SK-N-SH treated with all-trans-retinoic acid at 6 μM for 48 hours (cell line): ENCODE data around the gene ANO5.

Source experiments
- ATAC-seq: fragments of 200-7000 bp; cut with Tn5 transposase; 3 replicates; pipeline ENCODE4 v1.9.1; 2020; ENCODE audit warnings: mild to moderate bottlenecking, moderate library complexity
- ARNTL ChIP-seq: fragments of 450-650 bp; formaldehyde crosslinking; IDR thresholded peaks from 2 replicates; pipeline ENCODE4 v1.5.0; 2020; ENCODE audit warnings: low read depth, mild to moderate bottlenecking, moderate library complexity, borderline replicate concordance
- BACH2 ChIP-seq: fragments of 250-450 bp; sonication (Bioruptor Pico); IDR thresholded peaks from 2 replicates; pipeline ENCODE4 v1.9.0; 2021; ENCODE audit warnings: mild to moderate bottlenecking, borderline replicate concordance
- CSDC2 ChIP-seq: fragments of 250-450 bp; sonication (Bioruptor Pico); IDR thresholded peaks from 2 replicates; pipeline ENCODE4 v1.5.0; 2020; ENCODE audit warnings: mild to moderate bottlenecking, moderate library complexity
- CSRNP3 ChIP-seq: fragments of 250-450 bp; sonication (Bioruptor Pico); IDR thresholded peaks from 2 replicates; pipeline ENCODE4 v1.5.1; 2021; ENCODE audit warnings: mild to moderate bottlenecking, moderate library complexity
- GLIS3 ChIP-seq: fragments of 250-450 bp; sonication (Bioruptor Pico); IDR thresholded peaks from 2 replicates; pipeline ENCODE4 v1.5.0; 2020; ENCODE audit warnings: mild to moderate bottlenecking, moderate library complexity
- ISL1 ChIP-seq: fragments of 250-450 bp; sonication (Bioruptor Pico); IDR thresholded peaks from 2 replicates; pipeline ENCODE4 v2.1.2; 2022; ENCODE audit warnings: mild to moderate bottlenecking, moderate library complexity
- OSR1 ChIP-seq: fragments of 250-450 bp; sonication (Bioruptor Pico); IDR thresholded peaks from 2 replicates; pipeline ENCODE4 v1.8.0; 2022; ENCODE audit warnings: moderate library complexity, mild to moderate bottlenecking, inconsistent platforms
- PATZ1 ChIP-seq: fragments of 250-450 bp; sonication (Bioruptor Pico); IDR thresholded peaks from 2 replicates; pipeline ENCODE4 v1.8.0; 2020; ENCODE audit warnings: mild to moderate bottlenecking, moderate library complexity, borderline replicate concordance
- POU6F1 ChIP-seq: fragments of 250-450 bp; sonication (Bioruptor Pico); IDR thresholded peaks from 2 replicates; pipeline ENCODE4 v1.8.0; 2021; ENCODE audit warnings: low read depth, mild to moderate bottlenecking, moderate library complexity, borderline replicate concordance
- SNAI2 ChIP-seq: fragments of 250-450 bp; sonication (Bioruptor Pico); IDR thresholded peaks from 2 replicates; pipeline ENCODE4 v1.5.0; 2020; ENCODE audit warnings: mild to moderate bottlenecking, moderate library complexity
- TCF4 ChIP-seq: fragments of 250-450 bp; sonication (Bioruptor Pico); IDR thresholded peaks from 2 replicates; pipeline ENCODE4 v1.8.0; 2021; ENCODE audit warnings: mild to moderate bottlenecking, moderate library complexity, borderline replicate concordance
- TSHZ2 ChIP-seq: fragments of 250-450 bp; sonication (Bioruptor Pico); IDR thresholded peaks from 2 replicates; pipeline ENCODE4 v1.5.0; 2020; ENCODE audit warnings: mild to moderate bottlenecking, moderate library complexity
- ZC3H10 ChIP-seq: fragments of 250-450 bp; sonication (Bioruptor Pico); IDR thresholded peaks from 2 replicates; pipeline ENCODE4 v1.5.1; 2021; ENCODE audit warnings: mild to moderate bottlenecking, moderate library complexity
- ZFP3 ChIP-seq: fragments of 250-450 bp; sonication (Bioruptor Pico); IDR thresholded peaks from 2 replicates; pipeline ENCODE4 v1.5.0; 2020; ENCODE audit warnings: mild to moderate bottlenecking, moderate library complexity
- ZFP30 ChIP-seq: fragments of 450-650 bp; formaldehyde crosslinking; IDR thresholded peaks from 2 replicates; pipeline ENCODE4 v1.5.0; 2022; ENCODE audit warnings: mild to moderate bottlenecking, moderate library complexity
- ZNF565 ChIP-seq: fragments of 450-650 bp; formaldehyde crosslinking; conservative IDR thresholded peaks from 2 replicates; pipeline ENCODE4 v1.5.0; 2020; ENCODE audit warnings: low read depth, mild to moderate bottlenecking, moderate library complexity
- ZNF70 ChIP-seq: fragments of 450-650 bp; formaldehyde crosslinking; IDR thresholded peaks from 2 replicates; pipeline ENCODE4 v1.5.0; 2020; ENCODE audit warnings: mild to moderate bottlenecking, moderate library complexity
- ZNF8 ChIP-seq: fragments of 450-650 bp; formaldehyde crosslinking; IDR thresholded peaks from 2 replicates; pipeline ENCODE4 v1.5.0; 2020; ENCODE audit warnings: mild to moderate bottlenecking, moderate library complexity

Gene ANO5

GRCh38 chr11:22234743-22235142 is 41.9 kb downstream of the ANO5 start:
- no peak for TF ChIP-seq ZFP30 (CRISPR knock-in tag)
- no peak for TF ChIP-seq ZFP3
- TF ChIP-seq ZNF70 (CRISPR knock-in tag): no peak
- TF ChIP-seq GLIS3 (CRISPR knock-in tag): no peak
- TF ChIP-seq CSDC2 (CRISPR knock-in tag): no peak
- no peak for TF ChIP-seq CSRNP3 (CRISPR knock-in tag)
- TF ChIP-seq ISL1 (CRISPR knock-in tag): no peak
- no peak for TF ChIP-seq BACH2 (CRISPR knock-in tag)
- no peak for TF ChIP-seq ZNF565 (CRISPR knock-in tag)
- TF ChIP-seq PATZ1: no peak
- no peak for TF ChIP-seq TCF4
- ATAC-seq: no peak

- ATAC-seq: peak; percentile 96
- TF ChIP-seq TCF4 (no peak), GLIS3 (CRISPR knock-in tag) (no peak), POU6F1 (no peak), ZFP3 (no peak), ARNTL (CRISPR knock-in tag) (no peak), ZNF8 (no peak), ZC3H10 (CRISPR knock-in tag) (no peak), ZNF565 (CRISPR knock-in tag) (no peak)
- TF ChIP-seq, all 23 proteins: peak for 0
Observed at GRCh38 chr11:22244986-22245592, 52.2 kb downstream of the ANO5 start.

GRCh38 chr11:22246992-22247391 is 54.1 kb downstream of the ANO5 start:
- TF ChIP-seq ZFP3 (no peak), POU6F1 (no peak), ZNF565 (CRISPR knock-in tag) (no peak), OSR1 (CRISPR knock-in tag) (no peak), SNAI2 (CRISPR knock-in tag) (no peak), ISL1 (CRISPR knock-in tag) (no peak), CSDC2 (CRISPR knock-in tag) (no peak), TSHZ2 (CRISPR knock-in tag) (no peak), ARNTL (CRISPR knock-in tag) (no peak), ZNF70 (CRISPR knock-in tag) (no peak), BACH2 (CRISPR knock-in tag) (no peak), CSRNP3 (CRISPR knock-in tag) (no peak)
- ATAC-seq: no peak
